ENCODE data around the gene SIAH1. TPM values are rescaled to one million over a fixed set of nuclear protein-coding genes. Genes with fewer than 3 reads are reported as not detected.

Gene SIAH1
- total RNA-seq, 4 donors from 2014 or later, result 13.1 to 24.4 (median 16.5) TPM

- H3K4me1 ChIP-seq, result peaks cover 5 to 59% (median 36%) of the 10 kb centered on the region in 3 donors
- H3K9me3 ChIP-seq, result no peaks in the 10 kb centered on the region
- H3K27me3 ChIP-seq, result no peaks in the 10 kb centered on the region
- H3K36me3 ChIP-seq, result no peaks in the 10 kb centered on the region
- TF ChIP-seq, protein P1, sequence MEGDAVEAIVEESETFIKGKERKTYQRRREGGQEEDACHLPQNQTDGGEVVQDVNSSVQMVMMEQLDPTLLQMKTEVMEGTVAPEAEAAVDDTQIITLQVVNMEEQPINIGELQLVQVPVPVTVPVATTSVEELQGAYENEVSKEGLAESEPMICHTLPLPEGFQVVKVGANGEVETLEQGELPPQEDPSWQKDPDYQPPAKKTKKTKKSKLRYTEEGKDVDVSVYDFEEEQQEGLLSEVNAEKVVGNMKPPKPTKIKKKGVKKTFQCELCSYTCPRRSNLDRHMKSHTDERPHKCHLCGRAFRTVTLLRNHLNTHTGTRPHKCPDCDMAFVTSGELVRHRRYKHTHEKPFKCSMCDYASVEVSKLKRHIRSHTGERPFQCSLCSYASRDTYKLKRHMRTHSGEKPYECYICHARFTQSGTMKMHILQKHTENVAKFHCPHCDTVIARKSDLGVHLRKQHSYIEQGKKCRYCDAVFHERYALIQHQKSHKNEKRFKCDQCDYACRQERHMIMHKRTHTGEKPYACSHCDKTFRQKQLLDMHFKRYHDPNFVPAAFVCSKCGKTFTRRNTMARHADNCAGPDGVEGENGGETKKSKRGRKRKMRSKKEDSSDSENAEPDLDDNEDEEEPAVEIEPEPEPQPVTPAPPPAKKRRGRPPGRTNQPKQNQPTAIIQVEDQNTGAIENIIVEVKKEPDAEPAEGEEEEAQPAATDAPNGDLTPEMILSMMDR (IDR thresholded peaks at IDR 0.05), result no peak
- no peak for TF ChIP-seq POLR2A (IDR thresholded peaks at IDR 0.05)
- 0 to 2% methylated on average over 10 to 15 of the region's 15 CpGs for WGBS, 2 donors
- DNase-seq, result no peak
- intact Hi-C loops (cut with DNase I), result no loop called here
- H3K27ac ChIP-seq, result peak overlapping the region; percentile 95 to 100 (median 100)
- H3K4me3 ChIP-seq, result peak overlapping the region; percentile 79 to 99 (median 85)
Observed at GRCh38 chr16:48383877-48384519, 1.2 kb downstream of the SIAH1 start.

DNA sequence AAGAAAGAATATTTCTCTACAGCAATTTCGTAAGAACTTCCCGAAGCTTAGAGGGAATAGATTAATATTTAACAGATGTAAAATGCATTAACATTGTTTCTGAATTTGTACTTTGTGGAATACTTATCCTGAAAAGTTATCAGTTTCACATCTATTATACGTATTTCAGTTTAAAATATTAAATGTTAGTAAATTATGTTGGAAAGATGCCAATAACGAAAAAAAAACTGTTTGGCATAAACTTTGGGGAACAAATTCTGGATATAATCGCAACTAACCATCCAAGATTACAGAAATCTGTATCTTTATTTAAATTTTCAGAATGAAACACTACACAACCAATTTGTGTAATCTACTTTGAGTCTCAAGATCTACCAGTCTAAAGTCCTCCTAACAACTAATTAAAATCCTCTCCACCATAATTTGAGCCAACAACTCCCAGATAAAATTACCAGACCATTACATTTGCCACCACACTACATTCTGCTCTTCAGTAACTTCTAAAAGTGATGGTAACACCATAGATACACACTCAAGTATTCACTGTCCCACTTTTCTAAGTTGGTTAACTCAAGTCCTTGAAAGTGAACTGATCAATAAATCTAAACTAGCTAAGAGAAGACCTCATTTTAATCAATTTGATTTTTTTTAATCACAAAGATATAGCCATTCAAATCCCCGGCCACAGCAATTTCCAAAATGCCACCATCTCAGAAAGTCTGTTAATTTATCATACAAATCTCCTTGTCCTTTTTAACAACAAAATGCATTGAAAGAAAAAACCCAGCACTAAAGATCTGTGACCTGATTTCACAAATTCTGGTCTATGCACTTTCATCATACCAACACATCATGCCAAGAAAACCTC is 2.0 kb downstream of the SIAH1 start:
- Histone ChIP-seq H3K4me3 (peak overlapping the region; percentile 79 to 99 (median 85)), H3K9me3 (no peaks in the 10 kb centered on the region), H3K36me3 (no peaks in the 10 kb centered on the region), H3K27ac (peak overlapping the region; percentile 95 to 100 (median 100)), H3K27me3 (no peaks in the 10 kb centered on the region), H3K4me1 (peaks cover 5 to 67% (median 43%) of the 10 kb centered on the region in 3 donors)
- no peak for DNase-seq
- TF ChIP-seq, protein P1 (IDR thresholded peaks at IDR 0.05), result no peak
- TF ChIP-seq POLR2A (IDR thresholded peaks at IDR 0.05), result no peak
- intact Hi-C loops (cut with DNase I), result no loop called here
- 27 to 39% methylated on average over 6 of the region's 6 CpGs for WGBS, 2 donors

DNA sequence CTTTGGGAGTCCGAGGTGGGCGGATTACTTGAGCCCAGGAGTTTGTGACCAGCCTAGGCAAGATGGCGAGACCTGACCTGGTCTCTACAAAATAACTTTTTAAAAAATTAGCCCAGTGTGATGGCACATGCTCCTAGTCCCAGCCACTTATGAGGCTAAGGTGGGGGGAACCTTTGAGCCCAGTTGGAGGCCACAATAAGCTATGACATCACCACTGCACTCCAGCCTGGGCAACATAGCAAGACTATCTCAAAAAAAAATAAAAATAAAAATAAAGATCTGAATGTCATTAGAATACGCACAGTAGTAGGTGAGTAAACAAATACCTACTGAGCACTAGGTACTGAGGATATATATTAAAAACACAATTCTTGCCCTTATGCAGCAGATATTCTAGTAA is 3.1 kb downstream of the SIAH1 start:
- no peak for TF ChIP-seq POLR2A (IDR thresholded peaks at IDR 0.05)
- TF ChIP-seq, protein P1 (IDR thresholded peaks at IDR 0.05), result no peak
- Histone ChIP-seq H3K27ac (no peak overlapping the region), H3K9me3 (no peaks in the 10 kb centered on the region), H3K4me3 (no peak overlapping the region), H3K27me3 (no peaks in the 10 kb centered on the region), H3K36me3 (no peaks in the 10 kb centered on the region), H3K4me1 (peaks cover 5 to 78% (median 54%) of the 10 kb centered on the region in 3 donors)
- DNase-seq, result no peak
- WGBS, 2 donors, result 89 to 100% methylated on average over 4 of the region's 4 CpGs
- intact Hi-C loops (cut with DNase I), result no loop called here

DNA sequence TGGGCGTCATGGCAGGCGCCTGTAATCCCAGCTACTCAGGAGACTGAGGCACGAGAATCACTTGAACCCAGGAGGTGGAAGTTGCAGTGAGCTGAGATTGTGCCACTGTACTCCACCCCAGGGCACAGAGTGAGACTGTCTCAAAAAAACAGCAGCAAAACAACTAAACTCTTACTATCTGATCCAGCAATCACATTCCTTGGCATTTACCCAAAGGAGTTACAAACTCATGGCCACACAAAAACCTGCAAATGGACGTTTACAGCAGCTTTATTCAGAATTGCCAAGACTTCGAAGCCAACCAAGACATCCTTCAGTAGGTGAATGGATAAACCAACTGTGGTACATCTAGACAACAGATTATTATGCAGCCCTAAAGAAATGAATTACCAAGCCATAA is 4.0 kb downstream of the SIAH1 start:
- DNase-seq, result no peak
- H3K4me3 ChIP-seq, result no peak overlapping the region
- 63 to 67% methylated on average over 2 to 4 of the region's 5 CpGs for WGBS, 2 donors
- no peaks in the 10 kb centered on the region for H3K9me3 ChIP-seq
- peaks cover 10 to 85% (median 60%) of the 10 kb centered on the region in 3 donors for H3K4me1 ChIP-seq
- intact Hi-C loops (cut with DNase I), result no loop called here
- H3K27ac ChIP-seq, result no peak overlapping the region
- no peaks in the 10 kb centered on the region for H3K27me3 ChIP-seq
- TF ChIP-seq, protein P1 (IDR thresholded peaks at IDR 0.05), result no peak
- no peak for TF ChIP-seq POLR2A (IDR thresholded peaks at IDR 0.05)
- no peaks in the 10 kb centered on the region for H3K36me3 ChIP-seq

GRCh38 chr16:48378836-48379235 is 6.4 kb downstream of the SIAH1 start:
- no peak for TF ChIP-seq POLR2A (IDR thresholded peaks at IDR 0.05)
- TF ChIP-seq, protein P1 (IDR thresholded peaks at IDR 0.05), result no peak
- DNase-seq, result no peak
- no peaks in the 10 kb centered on the region for H3K9me3 ChIP-seq
- no peaks in the 10 kb centered on the region for H3K36me3 ChIP-seq
- H3K27me3 ChIP-seq, result no peaks in the 10 kb centered on the region
- H3K27ac ChIP-seq, result peak overlapping the region in 1 of 4 donors; percentile 31
- WGBS, 2 donors, result 77 to 83% methylated on average over 1 of the region's 1 CpG
- peaks cover 5 to 100% (median 61%) of the 10 kb centered on the region in 3 donors for H3K4me1 ChIP-seq
- intact Hi-C loops (cut with DNase I), result no loop called here
- no peak overlapping the region for H3K4me3 ChIP-seq
